K562 (cell line): ENCODE measurements around the gene SULT1C4. TPM values are rescaled to one million over a fixed set of nuclear protein-coding genes. Genes with fewer than 3 reads are reported as not detected.

Experiments
- ATAC-seq: fragments of 200-7000 bp; cut with Tn5 transposase; 3 replicates; pipeline ENCODE4 v1.9.1; 2020; ENCODE audit warnings: moderate library complexity
- BruUV-seq: library from RNA; stranded (reverse); fragments of 400-500 nt; replicated peaks from 2 replicates; lab custom pipeline; 2021; lab: Mats Ljungman, UMichigan
- CTCF ChIA-PET: fragments of 300-600 bp; formaldehyde crosslinking; extraction: SDS; loops from one replicate; lab custom pipeline; 2021; ENCODE audit warnings: low intra/inter-chr PET ratio; lab: Yijun Ruan, JAX
- POLR2A ChIA-PET: fragments of 300-600, 350-650 bp; sonication (Branson Sonifier 250); formaldehyde crosslinking; extraction: SDS; loops from one replicate; lab custom pipeline; 2021; ENCODE audit warnings: antibody characterized with exemption, inconsistent platforms; lab: Yijun Ruan, JAX
- DNase-seq, 4 experiments: peaks; one replicate each; pipeline versions ENCODE4 v3.0.0 to v3.0.0-alpha.2; 2011 to 2018; ENCODE audit warnings: low spot score in 3 of 4, mixed read lengths in 3 of 4; ENCODE audit errors: extremely low read depth in 1 of 4
- FAIRE-seq: peaks from 2 replicates; lab custom pipeline; 2011; peaks lifted over from hg19 to GRCh38; lab: Jason Lieb, UNC
- H2AFZ ChIP-seq: 2 replicates; pipeline ENCODE4 v1.6.0; 2011; ENCODE audit warnings: low read depth, low read length, control low read depth, inconsistent platforms
- H3K27ac ChIP-seq: fragments of 200-600 bp; 3 replicates; pipeline ENCODE4 v1.8.0; 2011; ENCODE audit warnings: low read depth, mild to moderate bottlenecking, control low read depth, inconsistent platforms, low read length, moderate library complexity, mixed read lengths; ENCODE audit errors: extremely low read depth
- H3K27me3 ChIP-seq, 2 experiments: fragments of 300-600 bp in 1 of 2; 2 replicates in 1 of 2; 3 replicates in 1 of 2; pipeline versions ENCODE4 v1.6.0 to v1.8.0; 2011; ENCODE audit warnings: inconsistent platforms in 2 of 2, low read length in 2 of 2, mild to moderate bottlenecking in 1 of 2, mixed read lengths in 1 of 2, moderate library complexity in 1 of 2; ENCODE audit not compliant: control insufficient read depth in 2 of 2, insufficient read depth in 2 of 2
- H3K36me3 ChIP-seq: fragments of 300-600 bp; 3 replicates; pipeline ENCODE4 v1.8.0; 2011; ENCODE audit warnings: mild to moderate bottlenecking, low read length, inconsistent platforms; ENCODE audit not compliant: control insufficient read depth, insufficient read depth
- H3K4me1 ChIP-seq, 2 experiments: fragments of 200-600 bp in 1 of 2; replicated peaks in 1 of 2; 2 replicates in 1 of 2; 3 replicates in 1 of 2; pipeline versions ENCODE4 v1.5.1 to v1.8.0; 2011; ENCODE audit warnings: inconsistent platforms in 2 of 2, low read length in 2 of 2, mild to moderate bottlenecking in 1 of 2, mixed read lengths in 1 of 2, moderate library complexity in 1 of 2; ENCODE audit not compliant: control insufficient read depth in 2 of 2, insufficient read depth in 2 of 2
- H3K4me2 ChIP-seq: 2 replicates; pipeline ENCODE4 v1.6.1; 2011; ENCODE audit warnings: low read length, control low read depth, inconsistent platforms, mixed read lengths; ENCODE audit not compliant: insufficient read depth
- H3K4me3 ChIP-seq: fragments of 200-600 bp; sonication (generic), shearing (Covaris generic); 2 replicates; pipeline ENCODE4 v1.5.1; 2016; ENCODE audit warnings: control low read depth, inconsistent platforms
- H3K79me2 ChIP-seq: fragments of 200-600 bp; 3 replicates; pipeline ENCODE4 v1.8.0; 2011; ENCODE audit warnings: low read length, inconsistent platforms; ENCODE audit not compliant: control insufficient read depth, insufficient read depth
- H3K9ac ChIP-seq, 2 experiments: 2 replicates each; pipeline versions ENCODE4 v1.6.0 to v1.6.1; 2011; ENCODE audit warnings: low read depth in 2 of 2, low read length in 2 of 2, control low read depth in 1 of 2, inconsistent platforms in 1 of 2, mild to moderate bottlenecking in 1 of 2, mixed read lengths in 1 of 2; ENCODE audit not compliant: insufficient read depth in 1 of 2
- H3K9me1 ChIP-seq: one replicate; pipeline ENCODE4 v1.6.0; 2011; ENCODE audit warnings: inconsistent platforms, mild to moderate bottlenecking, low read length, moderate library complexity; ENCODE audit not compliant: control insufficient read depth, insufficient read depth
- H3K9me3 ChIP-seq: replicated peaks from 2 replicates; pipeline ENCODE4 v1.5.1; 2011; ENCODE audit warnings: low read depth, low read length, inconsistent platforms; ENCODE audit not compliant: control insufficient read depth, insufficient read depth
- H4K20me1 ChIP-seq: replicated peaks from 2 replicates; pipeline ENCODE4 v1.6.1; 2011; ENCODE audit warnings: low read length, inconsistent platforms, mixed read lengths; ENCODE audit not compliant: control insufficient read depth, insufficient read depth
- E2F3 ChIP-seq: fragments of 250-450 bp; sonication (Bioruptor Pico); IDR thresholded peaks from 2 replicates; pipeline ENCODE4 v1.4.0; 2020; ENCODE audit warnings: mild to moderate bottlenecking
- EWSR1 ChIP-seq: fragments of 450-650 bp; IDR thresholded peaks from 2 replicates; pipeline ENCODE4 v1.6.1; 2018; ENCODE audit warnings: borderline replicate concordance, mild to moderate bottlenecking, low read depth, moderate library complexity; ENCODE audit not compliant: partially characterized antibody
- LEF1 ChIP-seq: fragments of 450-650 bp; IDR thresholded peaks from 2 replicates; pipeline ENCODE4 v1.6.1; 2016; ENCODE audit warnings: mild to moderate bottlenecking
- MCM2 ChIP-seq: fragments of 450-650 bp; IDR thresholded peaks from 2 replicates; pipeline ENCODE4 v1.6.1; 2017; ENCODE audit warnings: low read depth, mild to moderate bottlenecking
- NEUROD1 ChIP-seq: fragments of 150-350 bp; IDR thresholded peaks from 2 replicates; pipeline ENCODE4 v1.6.1; 2014; ENCODE audit warnings: borderline replicate concordance, low read length, low read depth; ENCODE audit not compliant: partially characterized antibody
- PRPF4 ChIP-seq: fragments of 200-400 bp; formaldehyde crosslinking; IDR thresholded peaks from one replicate; pipeline ENCODE4 v1.6.1; 2017; ENCODE audit warnings: low read length, low read depth, mild to moderate bottlenecking; ENCODE audit not compliant: insufficient read depth, poor library complexity, severe bottlenecking
- TAF15 ChIP-seq: fragments of 200-400 bp; formaldehyde crosslinking; IDR thresholded peaks from 2 replicates; pipeline ENCODE4 v1.6.1; 2017; ENCODE audit warnings: mild to moderate bottlenecking, low read depth, low read length, moderate library complexity
- TBP ChIP-seq: optimal IDR thresholded peaks from 2 replicates; pipeline ENCODE3; 2011; ENCODE audit warnings: low read depth, low read length, improper control_type of control experiment
- ZNF408 ChIP-seq: fragments of 250-450 bp; sonication (Bioruptor Pico); IDR thresholded peaks from 2 replicates; pipeline ENCODE4 v1.4.0; 2020; ENCODE audit warnings: low read depth, mild to moderate bottlenecking, moderate library complexity
- WGBS: fragments of 100-300 bp; shearing (Covaris generic); methylation state at CpG from one replicate; pipeline ENCODE4 v1.1.6; 2016; ENCODE audit warnings: low coverage, mixed read lengths; ENCODE audit not compliant: insufficient coverage; ENCODE audit errors: missing lambda C conversion rate; 5-methylcytosine and 5-hydroxymethylcytosine counted together
- in situ Hi-C: fragments of 300-500 bp; cut with MboI; formaldehyde crosslinking; loops from 4 replicates; pipeline ENCODE4 v1.15.0; 2018; ENCODE audit warnings: inconsistent platforms, mixed read lengths
- intact Hi-C: fragments of 100-400 bp; cut with micrococcal nuclease; formaldehyde crosslinking; loops from 2 replicates; pipeline ENCODE4 v1.14.2; 2022
- polyA plus RNA-seq, 8 experiments: library from polyadenylated mRNA; depleted of rRNA in 4 of 8; stranded (reverse) in 5 of 8; unstranded in 3 of 8; fragments of >200 nt; fragmentation: Nextera tagmentation in 2 of 8; fragmentation: Illumina TruSeq in 1 of 8; extraction: Ambion mirVana in 2 of 8; extraction: Trizol in 1 of 8; gene quantifications; 2 replicates each; pipeline versions ENCODE4 v1.2.1 to v1.2.3, GENCODE V29; 2011 to 2014; ENCODE audit warnings: inconsistent platforms in 1 of 8, missing spikeins in 1 of 8
- total RNA-seq, 7 experiments: library from RNA; depleted of rRNA in 6 of 7; stranded (reverse); fragments of >200 nt in 6 of 7; fragmentation: Illumina TruSeq in 2 of 7; extraction: Trizol in 2 of 7; gene quantifications; 2 replicates each; pipeline versions ENCODE4 v1.2.1 to v1.2.3, GENCODE V29; 2011 to 2021; ENCODE audit warnings: low replicate concordance in 1 of 7
- TF ChIP-seq, protein P1 (sequence below): fragments of 450-650 bp; formaldehyde crosslinking; IDR thresholded peaks from 2 replicates; pipeline ENCODE4 v1.4.0; 2020; ENCODE audit warnings: mild to moderate bottlenecking, mixed read lengths
- TF ChIP-seq, protein P2 (sequence below): sonication (generic); formaldehyde crosslinking; IDR thresholded peaks from 2 replicates; pipeline ENCODE4 v1.8.0; 2023; ENCODE audit warnings: mild to moderate bottlenecking, missing genetic modification reagents
- TF ChIP-seq, protein P3 (sequence below): fragments of 450-650 bp; IDR thresholded peaks from 2 replicates; pipeline ENCODE4 v1.6.1; 2017; ENCODE audit warnings: antibody characterized with exemption

SULT1C4 gene
- total and polyA plus RNA-seq, 9 of the 15 experiments (the other 6 are each of a cell fraction or from before 2014, with no cell fraction given), result 0.04 to 0.14 (median 0.09) TPM; not detected in 5

DNA sequence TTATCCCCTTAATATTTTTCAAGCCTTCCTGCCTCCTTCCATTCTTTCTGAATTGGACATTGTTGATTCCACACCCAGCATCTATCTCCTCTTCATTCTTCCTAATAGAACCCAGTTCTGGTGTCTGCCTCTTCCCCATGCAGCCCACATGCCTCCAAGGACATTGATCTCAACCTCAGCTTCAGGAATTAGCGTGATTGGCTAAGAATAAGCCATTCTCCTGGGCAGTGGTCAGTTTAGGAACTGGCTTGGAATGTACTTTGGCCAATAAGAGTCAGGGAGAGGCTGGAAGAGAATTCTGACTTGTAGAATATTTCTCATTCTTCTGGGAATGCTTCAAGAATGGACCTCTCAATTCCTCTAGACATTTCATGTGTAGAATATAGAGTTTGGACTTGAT is 45.3 kb downstream of the SULT1C4 start:
- Histone ChIP-seq H3K27me3 (no peaks in the 10 kb centered on the region), H3K9me1 (no peaks in the 10 kb centered on the region), H3K27ac (no peak overlapping the region), H3K4me3 (no peak overlapping the region), H3K4me1 (peaks cover 0 to 2% of the 10 kb centered on the region in 2 experiments; a peak in 1 of 5 replicates), H3K79me2 (no peaks in the 10 kb centered on the region), H4K20me1 (no peaks in the 10 kb centered on the region), H3K9ac (no peak overlapping the region), H3K9me3 (no peaks in the 10 kb centered on the region), H3K36me3 (no peaks in the 10 kb centered on the region), H3K4me2 (no peak overlapping the region), H2AFZ (peak overlapping the region; percentile 83; the same call in 1 of the 2 replicates)
- in situ Hi-C loops (no loop called here), intact Hi-C loops (no loop called here)
- DNase-seq (no peak), FAIRE-seq (peak; percentile 32), ATAC-seq (no peak)
- TF ChIP-seq TBP, result no peak
- TF ChIP-seq ZNF408 (CRISPR knock-in tag), result no peak
- TF ChIP-seq LEF1, result no peak
- TF ChIP-seq, protein P1, sequence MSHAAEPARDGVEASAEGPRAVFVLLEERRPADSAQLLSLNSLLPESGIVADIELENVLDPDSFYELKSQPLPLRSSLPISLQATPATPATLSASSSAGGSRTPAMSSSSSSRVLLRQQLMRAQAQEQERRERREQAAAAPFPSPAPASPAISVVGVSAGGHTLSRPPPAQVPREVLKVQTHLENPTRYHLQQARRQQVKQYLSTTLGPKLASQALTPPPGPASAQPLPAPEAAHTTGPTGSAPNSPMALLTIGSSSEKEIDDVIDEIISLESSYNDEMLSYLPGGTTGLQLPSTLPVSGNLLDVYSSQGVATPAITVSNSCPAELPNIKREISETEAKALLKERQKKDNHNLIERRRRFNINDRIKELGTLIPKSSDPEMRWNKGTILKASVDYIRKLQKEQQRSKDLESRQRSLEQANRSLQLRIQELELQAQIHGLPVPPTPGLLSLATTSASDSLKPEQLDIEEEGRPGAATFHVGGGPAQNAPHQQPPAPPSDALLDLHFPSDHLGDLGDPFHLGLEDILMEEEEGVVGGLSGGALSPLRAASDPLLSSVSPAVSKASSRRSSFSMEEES (CRISPR knock-in tag), result no peak
- no peak for TF ChIP-seq PRPF4
- TF ChIP-seq EWSR1, result no peak
- TF ChIP-seq, protein P2, sequence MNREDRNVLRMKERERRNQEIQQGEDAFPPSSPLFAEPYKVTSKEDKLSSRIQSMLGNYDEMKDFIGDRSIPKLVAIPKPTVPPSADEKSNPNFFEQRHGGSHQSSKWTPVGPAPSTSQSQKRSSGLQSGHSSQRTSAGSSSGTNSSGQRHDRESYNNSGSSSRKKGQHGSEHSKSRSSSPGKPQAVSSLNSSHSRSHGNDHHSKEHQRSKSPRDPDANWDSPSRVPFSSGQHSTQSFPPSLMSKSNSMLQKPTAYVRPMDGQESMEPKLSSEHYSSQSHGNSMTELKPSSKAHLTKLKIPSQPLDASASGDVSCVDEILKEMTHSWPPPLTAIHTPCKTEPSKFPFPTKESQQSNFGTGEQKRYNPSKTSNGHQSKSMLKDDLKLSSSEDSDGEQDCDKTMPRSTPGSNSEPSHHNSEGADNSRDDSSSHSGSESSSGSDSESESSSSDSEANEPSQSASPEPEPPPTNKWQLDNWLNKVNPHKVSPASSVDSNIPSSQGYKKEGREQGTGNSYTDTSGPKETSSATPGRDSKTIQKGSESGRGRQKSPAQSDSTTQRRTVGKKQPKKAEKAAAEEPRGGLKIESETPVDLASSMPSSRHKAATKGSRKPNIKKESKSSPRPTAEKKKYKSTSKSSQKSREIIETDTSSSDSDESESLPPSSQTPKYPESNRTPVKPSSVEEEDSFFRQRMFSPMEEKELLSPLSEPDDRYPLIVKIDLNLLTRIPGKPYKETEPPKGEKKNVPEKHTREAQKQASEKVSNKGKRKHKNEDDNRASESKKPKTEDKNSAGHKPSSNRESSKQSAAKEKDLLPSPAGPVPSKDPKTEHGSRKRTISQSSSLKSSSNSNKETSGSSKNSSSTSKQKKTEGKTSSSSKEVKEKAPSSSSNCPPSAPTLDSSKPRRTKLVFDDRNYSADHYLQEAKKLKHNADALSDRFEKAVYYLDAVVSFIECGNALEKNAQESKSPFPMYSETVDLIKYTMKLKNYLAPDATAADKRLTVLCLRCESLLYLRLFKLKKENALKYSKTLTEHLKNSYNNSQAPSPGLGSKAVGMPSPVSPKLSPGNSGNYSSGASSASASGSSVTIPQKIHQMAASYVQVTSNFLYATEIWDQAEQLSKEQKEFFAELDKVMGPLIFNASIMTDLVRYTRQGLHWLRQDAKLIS, result no peak
- TF ChIP-seq NEUROD1, result no peak
- TF ChIP-seq MCM2, result no peak
- no peak for TF ChIP-seq TAF15
- TF ChIP-seq E2F3 (CRISPR knock-in tag), result no peak
- TF ChIP-seq, protein P3, sequence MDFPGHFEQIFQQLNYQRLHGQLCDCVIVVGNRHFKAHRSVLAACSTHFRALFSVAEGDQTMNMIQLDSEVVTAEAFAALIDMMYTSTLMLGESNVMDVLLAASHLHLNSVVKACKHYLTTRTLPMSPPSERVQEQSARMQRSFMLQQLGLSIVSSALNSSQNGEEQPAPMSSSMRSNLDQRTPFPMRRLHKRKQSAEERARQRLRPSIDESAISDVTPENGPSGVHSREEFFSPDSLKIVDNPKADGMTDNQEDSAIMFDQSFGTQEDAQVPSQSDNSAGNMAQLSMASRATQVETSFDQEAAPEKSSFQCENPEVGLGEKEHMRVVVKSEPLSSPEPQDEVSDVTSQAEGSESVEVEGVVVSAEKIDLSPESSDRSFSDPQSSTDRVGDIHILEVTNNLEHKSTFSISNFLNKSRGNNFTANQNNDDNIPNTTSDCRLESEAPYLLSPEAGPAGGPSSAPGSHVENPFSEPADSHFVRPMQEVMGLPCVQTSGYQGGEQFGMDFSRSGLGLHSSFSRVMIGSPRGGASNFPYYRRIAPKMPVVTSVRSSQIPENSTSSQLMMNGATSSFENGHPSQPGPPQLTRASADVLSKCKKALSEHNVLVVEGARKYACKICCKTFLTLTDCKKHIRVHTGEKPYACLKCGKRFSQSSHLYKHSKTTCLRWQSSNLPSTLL, result no peak
- WGBS, result 15% methylated on average over 1 of the region's 1 CpG
- POLR2A ChIA-PET, result interaction anchor here (1.2 kb wide), 1 partner anchor 9 kb away, joined by 4 read pairs; no protein-coding TSS in a partner anchor
- CTCF ChIA-PET, result no interaction called here
- no TSS peak for BruUV-seq
